ENCODE results near the gene RAF1.

- TF ChIP-seq CTCF (IDR thresholded peaks at IDR 0.05 in 4 of 5, conservative IDR thresholded peaks at IDR 0.05 in 1 of 5) = no peak
- no peak for TF ChIP-seq POLR2A (IDR thresholded peaks at IDR 0.05)
Measured at GRCh38 chr3:12633108-12633507, 30.8 kb downstream of the RAF1 start.
